Esophagus muscularis mucosa (tissue), 4 donors: Measurements from ENCODE around the gene CD55. TPM values are rescaled to one million over a fixed set of nuclear protein-coding genes. Genes with fewer than 3 reads are reported as not detected.
A peak's percentile ranks its signal among the peaks of the same experiment; 100 is the strongest.

ENCODE experiments used
- DNase-seq: peaks from one replicate; pipeline ENCODE4 v3.0.0-alpha.2; 2017; ENCODE audit errors: extremely low spot score
- H3K27ac ChIP-seq, 4 donors: fragments of 200-600 bp; sonication (generic); replicated peaks in 1 of 4; 1 replicate in 3 of 4; 2 replicates in 1 of 4; pipeline ENCODE4 v1.5.1; 2016 to 2019; ENCODE audit warnings: mild to moderate bottlenecking in 1 of 4
- H3K27me3 ChIP-seq, 4 donors: fragments of 200-600 bp; sonication (generic); one replicate each; pipeline versions ENCODE4 v1.5.1 to v1.6.0; 2016 to 2019
- H3K36me3 ChIP-seq, 4 donors: fragments of 200-600 bp; sonication (generic); one replicate each; pipeline ENCODE4 v1.5.1; 2016 to 2019
- H3K4me1 ChIP-seq, 4 donors: fragments of 200-600 bp; sonication (generic); one replicate each; pipeline ENCODE4 v1.5.1; 2016 to 2019
- H3K4me3 ChIP-seq, 4 donors: fragments of 200-600 bp; sonication (generic); 1 replicate in 2 of 4; 2 replicates in 2 of 4; pipeline ENCODE4 v1.5.1; 2016 to 2019; ENCODE audit warnings: mild to moderate bottlenecking in 4 of 4, moderate library complexity in 1 of 4
- H3K9me3 ChIP-seq, 4 donors: fragments of 200-600 bp; sonication (generic); 1 replicate in 3 of 4; 2 replicates in 1 of 4; pipeline ENCODE4 v1.5.1; 2016 to 2019
- CTCF ChIP-seq, 3 experiments: fragments of 200-600 bp in 2 of 3; fragments of 450-650 bp in 1 of 3; sonication (generic) in 2 of 3; IDR thresholded peaks; one replicate each; pipeline ENCODE4 v1.5.1; 2017 to 2019; ENCODE audit warnings: antibody characterized with exemption in 3 of 3, mild to moderate bottlenecking in 2 of 3, moderate library complexity in 1 of 3
- EP300 ChIP-seq: sonication (generic); formaldehyde crosslinking; IDR thresholded peaks from one replicate; pipeline ENCODE4 v1.6.1; 2017; ENCODE audit warnings: antibody characterized with exemption
- POLR2A ChIP-seq: fragments of 450-650 bp; IDR thresholded peaks from one replicate; pipeline ENCODE4 v1.6.1; 2017; ENCODE audit warnings: antibody characterized with exemption, moderate library complexity, mild to moderate bottlenecking, low read depth
- POLR2AphosphoS5 ChIP-seq, 2 donors: sonication (generic); formaldehyde crosslinking; IDR thresholded peaks; one replicate each; pipeline ENCODE4 v1.6.1; 2017; ENCODE audit warnings: antibody characterized with exemption in 2 of 2
- WGBS: methylation state at CpG from one replicate; pipeline ENCODE4 v1.1.5; 2018; 5-methylcytosine and 5-hydroxymethylcytosine counted together
- intact Hi-C: fragments of 100-400 bp; cut with DNase I; formaldehyde crosslinking; loops from one replicate; pipeline ENCODE4 v1.15.1; 2023
- total RNA-seq, 4 donors: library from RNA; depleted of rRNA; stranded (reverse); fragments of >200 nt; gene quantifications; one replicate each; pipeline versions ENCODE4 v1.1.0 to v1.2.1, GENCODE V29; 2016

Gene CD55
- total RNA-seq, 4 donors from 2014 or later, result 27.8 to 77.0 (median 47.4) TPM

GRCh38 chr1:207306603-207307002 lies 14.9 kb upstream of the CD55 start:
- DNase-seq, result no peak
- Histone ChIP-seq H3K27me3 (no peaks in the 10 kb centered on the region), H3K36me3 (no peaks in the 10 kb centered on the region), H3K4me1 (peaks cover 5 to 13% (median 11%) of the 10 kb centered on the region in 4 donors), H3K27ac (no peak overlapping the region), H3K4me3 (no peak overlapping the region), H3K9me3 (no peaks in the 10 kb centered on the region)
- TF ChIP-seq POLR2A (no peak), POLR2AphosphoS5 (IDR thresholded peaks at IDR 0.05) (no peak), CTCF (IDR thresholded peaks at IDR 0.05) (no peak), EP300 (no peak)
- WGBS, result 64% methylated on average over 5 of the region's 5 CpGs
- intact Hi-C loops, result no loop called here

- H3K4me3 ChIP-seq, result no peak overlapping the region
- WGBS, result 89% methylated on average over 2 of the region's 2 CpGs
- H3K27ac ChIP-seq, result no peak overlapping the region
- TF ChIP-seq CTCF (IDR thresholded peaks at IDR 0.05), result no peak
- no peaks in the 10 kb centered on the region for H3K9me3 ChIP-seq
- H3K36me3 ChIP-seq, result no peaks in the 10 kb centered on the region
- intact Hi-C loops, result no loop called here
- H3K27me3 ChIP-seq, result no peaks in the 10 kb centered on the region
- H3K4me1 ChIP-seq, result peaks cover 5 to 13% (median 11%) of the 10 kb centered on the region in 4 donors
- DNase-seq, result no peak
Measured at GRCh38 chr1:207308451-207309190, 12.9 kb upstream of the CD55 start.

- no peaks in the 10 kb centered on the region for H3K27me3 ChIP-seq
- peaks cover 5 to 13% (median 11%) of the 10 kb centered on the region in 4 donors for H3K4me1 ChIP-seq
- intact Hi-C loops, result no loop called here
- H3K27ac ChIP-seq, result peak overlapping the region; percentile 38 to 62 (median 50)
- DNase-seq, result no peak
- H3K9me3 ChIP-seq, result no peaks in the 10 kb centered on the region
- 30% methylated on average over 4 of the region's 4 CpGs for WGBS
- TF ChIP-seq POLR2AphosphoS5 (IDR thresholded peaks at IDR 0.05), result peak; percentile 12 to 21
- TF ChIP-seq POLR2A, result no peak
- H3K36me3 ChIP-seq, result no peaks in the 10 kb centered on the region
- H3K4me3 ChIP-seq, result peak overlapping the region in 2 of 4 donors; percentile 26 to 31
Measured at GRCh38 chr1:207309745-207310273, 11.7 kb upstream of the CD55 start.

- Histone ChIP-seq H3K4me1 (peaks cover 5 to 13% (median 11%) of the 10 kb centered on the region in 4 donors), H3K9me3 (no peaks in the 10 kb centered on the region), H3K27me3 (no peaks in the 10 kb centered on the region), H3K4me3 (no peak overlapping the region), H3K36me3 (no peaks in the 10 kb centered on the region), H3K27ac (no peak overlapping the region)
- intact Hi-C loops, result no loop called here
- DNase-seq, result no peak
- TF ChIP-seq POLR2A (no peak), EP300 (no peak), POLR2AphosphoS5 (IDR thresholded peaks at IDR 0.05) (no peak), CTCF (IDR thresholded peaks at IDR 0.05) (no peak)
- 87% methylated on average over 3 of the region's 3 CpGs for WGBS
Measured at GRCh38 chr1:207311888-207312603, 9.4 kb upstream of the CD55 start.

GRCh38 chr1:207312604-207312920 lies 8.9 kb upstream of the CD55 start:
- intact Hi-C loops, result no loop called here

More at GRCh38 chr1:207312604-207312920, 8.9 kb upstream of the CD55 start:
- Histone ChIP-seq H3K4me3 (no peak overlapping the region), H3K27me3 (no peaks in the 10 kb centered on the region), H3K27ac (no peak overlapping the region), H3K36me3 (no peaks in the 10 kb centered on the region), H3K4me1 (peaks cover 5 to 13% (median 11%) of the 10 kb centered on the region in 4 donors), H3K9me3 (no peaks in the 10 kb centered on the region)
- no peak for TF ChIP-seq POLR2AphosphoS5 (IDR thresholded peaks at IDR 0.05)
- no peak for TF ChIP-seq POLR2A
- no peak for TF ChIP-seq CTCF (IDR thresholded peaks at IDR 0.05)
- no peak for TF ChIP-seq EP300
- DNase-seq, result no peak
- 75% methylated on average over 1 of the region's 1 CpG for WGBS
